ENCODE results near the gene GLB1L2.

Gene GLB1L2

DNA sequence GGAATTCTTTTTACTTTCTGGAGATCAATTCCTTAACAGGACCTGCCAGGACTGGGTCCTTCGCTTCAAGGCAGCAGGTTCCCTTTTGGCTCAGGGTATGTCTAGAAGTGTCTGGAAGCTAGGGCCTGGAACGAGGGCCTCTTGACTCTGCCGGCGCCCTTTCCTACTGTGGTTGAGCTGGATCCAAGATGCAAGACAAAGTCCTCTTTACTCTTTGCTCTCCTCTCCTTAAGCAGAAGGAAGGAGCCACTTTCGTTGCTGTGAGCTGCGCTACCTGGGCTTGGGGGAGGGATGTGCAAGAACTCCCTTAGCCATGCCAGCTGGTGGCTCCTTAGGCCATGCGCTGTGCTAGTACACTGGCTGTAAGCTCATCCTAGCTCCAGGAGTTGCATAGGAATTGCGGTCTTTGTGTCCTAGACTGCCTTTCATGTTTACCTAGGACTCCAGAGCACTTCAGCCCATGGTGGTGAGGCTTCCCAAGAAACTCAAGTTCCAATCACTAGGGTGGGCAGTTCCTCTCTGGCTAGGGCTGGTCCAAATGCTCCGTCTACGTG lies 18.1 kb downstream of the GLB1L2 start:
- no peak for DNase-seq

- no peak for DNase-seq
Measured at GRCh38 chr11:134350381-134350780, 18.6 kb downstream of the GLB1L2 start.

DNA sequence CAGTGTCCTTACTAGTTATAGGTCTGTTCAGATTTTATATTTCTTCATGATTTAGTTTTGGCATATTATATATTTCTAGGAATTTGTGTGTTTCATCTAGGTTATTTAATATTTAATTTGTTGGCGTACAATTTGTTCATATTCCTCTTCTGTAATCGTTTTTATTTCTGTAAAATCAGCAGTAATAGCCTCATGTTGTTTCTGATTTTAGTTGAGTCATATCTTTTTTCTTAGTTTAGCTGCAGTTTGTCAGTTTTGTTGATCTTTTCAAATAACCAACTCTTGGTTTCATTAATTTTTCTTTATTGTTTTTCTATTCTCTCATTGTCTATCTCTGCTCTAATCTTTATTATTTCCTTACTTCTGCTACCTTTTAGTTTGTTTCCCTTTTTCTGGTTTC lies 20.3 kb downstream of the GLB1L2 start:
- DNase-seq = no peak

GRCh38 chr11:134355136-134355535 lies 23.3 kb downstream of the GLB1L2 start:
- DNase-seq = no peak

DNA sequence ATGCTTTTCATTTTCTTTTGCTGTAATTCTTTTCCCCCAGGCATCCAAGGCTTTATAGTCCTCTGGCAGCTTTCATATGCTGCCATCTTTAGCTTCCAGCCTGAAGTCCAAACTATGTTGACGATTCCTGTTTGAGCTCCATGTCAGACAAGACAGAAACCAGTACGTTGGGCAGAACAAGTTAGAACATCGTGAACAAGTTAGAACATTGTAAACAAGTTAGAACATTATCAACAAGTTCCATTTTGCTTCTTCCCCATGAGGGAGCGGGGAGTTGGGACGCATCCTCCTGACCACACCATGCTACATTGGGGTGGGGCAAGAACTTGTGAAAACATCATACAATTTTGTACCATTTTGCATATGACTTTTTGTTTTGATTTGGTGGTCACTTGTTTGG lies 23.9 kb downstream of the GLB1L2 start:
- DNase-seq = no peak

DNA sequence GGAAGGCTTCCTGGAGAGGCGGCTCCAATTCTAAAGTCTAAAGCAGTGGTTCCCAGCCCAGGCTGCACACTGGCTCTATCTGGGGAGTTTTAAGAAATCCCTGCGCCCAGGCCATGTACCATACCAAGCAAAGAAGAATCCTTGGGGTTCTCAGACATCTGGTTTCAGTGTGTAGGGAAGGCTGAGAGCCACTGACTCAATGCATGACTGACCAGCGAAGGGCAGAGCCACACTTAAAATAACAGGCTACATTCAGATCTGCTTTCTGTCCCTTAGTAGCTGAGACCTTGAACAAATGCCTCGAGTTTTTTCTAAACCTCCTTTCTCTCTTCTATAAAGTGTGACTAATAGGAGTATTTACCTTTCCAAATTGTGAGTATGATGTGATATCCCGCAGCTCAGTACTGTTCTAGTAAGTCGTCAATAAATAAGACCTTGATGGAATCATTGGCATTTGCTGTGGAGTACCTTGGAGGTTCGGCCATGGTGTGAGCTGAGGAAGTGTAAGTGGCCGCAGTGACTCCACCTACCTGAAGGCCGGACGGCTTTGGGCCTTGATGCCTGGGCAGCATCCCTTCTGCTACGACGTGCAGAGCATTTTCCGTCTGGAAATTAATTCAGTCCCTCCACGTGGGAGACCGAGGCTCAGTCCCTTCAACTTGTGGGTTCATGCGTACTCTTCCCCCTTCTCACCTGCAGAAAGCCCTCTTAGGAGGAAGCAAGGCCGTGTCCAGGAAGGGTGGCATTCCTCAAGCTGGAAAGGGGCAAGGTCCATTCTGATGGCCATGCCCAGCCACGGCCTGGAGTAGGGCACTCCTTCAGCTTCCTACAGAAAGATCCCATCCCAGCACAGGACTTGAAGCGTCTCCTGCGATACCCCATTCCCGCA lies 25.1 kb downstream of the GLB1L2 start:
- no peak for DNase-seq

GRCh38 chr11:134357545-134357839 lies 25.7 kb downstream of the GLB1L2 start:
- DNase-seq = no peak

DNA sequence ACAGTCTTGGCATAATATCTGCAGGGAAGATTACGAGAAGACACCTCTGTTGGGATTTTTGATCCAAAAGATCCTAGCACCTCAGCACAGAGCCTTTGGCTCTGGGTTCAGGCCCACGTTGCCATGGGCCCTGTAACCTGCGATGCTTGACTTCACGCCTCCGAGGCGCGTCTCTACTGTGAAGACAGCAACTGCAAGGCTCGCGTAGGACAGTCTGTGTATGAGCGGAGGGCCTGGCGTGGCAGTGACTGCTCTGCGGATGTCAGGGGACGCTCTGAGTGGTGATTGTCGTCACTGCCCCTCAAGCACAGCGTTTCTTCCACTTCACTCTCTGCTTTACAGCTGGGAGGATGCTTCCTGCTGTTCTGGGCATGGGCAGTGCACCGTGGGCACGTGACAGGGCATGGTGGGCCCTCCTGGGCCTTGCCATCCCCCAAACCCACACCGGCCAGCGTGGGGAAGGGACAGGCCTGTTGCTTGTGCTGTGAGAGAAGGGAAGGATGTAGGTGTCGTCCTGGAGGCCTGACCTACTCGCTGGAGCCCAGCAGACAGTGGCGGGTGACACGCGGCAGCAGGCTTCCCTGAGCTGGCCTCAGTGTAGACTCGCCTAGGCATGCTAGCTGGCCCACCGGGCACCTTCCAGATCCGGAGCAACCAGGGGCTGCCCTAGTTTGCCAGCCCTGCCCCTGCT lies 26.5 kb downstream of the GLB1L2 start:
- no peak for DNase-seq

DNA sequence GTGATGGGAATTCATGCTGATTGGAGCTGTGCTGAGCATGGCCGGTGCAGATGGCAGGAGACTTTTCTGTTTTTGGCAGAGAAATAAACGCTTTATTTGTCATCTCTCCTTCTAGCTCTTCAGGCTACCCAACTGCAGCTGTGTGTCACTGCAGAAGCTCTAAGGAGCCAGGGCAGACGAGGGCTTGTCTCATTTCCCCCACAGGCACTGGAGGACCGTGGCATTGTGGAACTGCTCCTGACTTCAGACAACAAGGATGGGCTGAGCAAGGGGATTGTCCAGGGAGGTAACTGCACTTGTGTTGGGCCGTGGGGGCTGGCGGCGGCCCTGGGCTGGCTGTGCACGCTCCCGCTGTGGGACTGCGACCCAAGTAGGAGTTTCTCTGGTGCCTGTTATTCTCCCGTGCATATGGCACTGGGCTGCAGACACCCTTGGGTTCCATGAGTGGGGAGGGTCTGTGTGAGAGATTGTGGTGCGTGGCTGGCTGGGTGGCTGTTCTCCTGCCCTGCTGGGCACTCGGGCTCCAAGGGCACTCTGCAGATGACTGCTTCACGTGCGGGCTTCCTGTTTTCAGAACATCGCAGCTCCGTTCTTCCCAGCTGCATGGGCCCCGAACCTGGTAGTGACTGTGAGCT lies 27.2 kb downstream of the GLB1L2 start:
- no peak for DNase-seq

DNA sequence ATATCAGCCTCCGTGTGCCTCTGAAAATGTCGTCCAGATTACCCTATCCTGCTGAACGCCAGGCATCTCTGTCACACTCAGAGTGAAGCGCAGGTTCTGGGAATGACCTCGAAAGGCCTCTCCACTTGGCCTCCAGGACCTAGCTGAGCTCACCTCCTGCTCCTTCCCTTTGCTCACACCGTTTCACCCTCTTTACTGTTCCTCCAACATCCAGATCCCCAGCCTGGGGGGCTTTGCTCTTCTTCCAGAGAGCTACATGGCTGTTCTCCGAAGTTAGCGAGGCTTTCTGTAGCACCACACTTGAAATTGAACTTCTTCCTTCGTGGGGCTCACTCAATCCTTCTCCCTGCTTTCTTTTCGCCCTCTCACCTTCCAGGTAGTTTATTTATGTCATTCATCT lies 27.9 kb downstream of the GLB1L2 start:
- no peak for DNase-seq

GRCh38 chr11:134360050-134360835 lies 28.5 kb downstream of the GLB1L2 start:
- DNase-seq = peak; percentile 48

GRCh38 chr11:134361661-134362060 lies 29.9 kb downstream of the GLB1L2 start:
- no peak for DNase-seq

DNA sequence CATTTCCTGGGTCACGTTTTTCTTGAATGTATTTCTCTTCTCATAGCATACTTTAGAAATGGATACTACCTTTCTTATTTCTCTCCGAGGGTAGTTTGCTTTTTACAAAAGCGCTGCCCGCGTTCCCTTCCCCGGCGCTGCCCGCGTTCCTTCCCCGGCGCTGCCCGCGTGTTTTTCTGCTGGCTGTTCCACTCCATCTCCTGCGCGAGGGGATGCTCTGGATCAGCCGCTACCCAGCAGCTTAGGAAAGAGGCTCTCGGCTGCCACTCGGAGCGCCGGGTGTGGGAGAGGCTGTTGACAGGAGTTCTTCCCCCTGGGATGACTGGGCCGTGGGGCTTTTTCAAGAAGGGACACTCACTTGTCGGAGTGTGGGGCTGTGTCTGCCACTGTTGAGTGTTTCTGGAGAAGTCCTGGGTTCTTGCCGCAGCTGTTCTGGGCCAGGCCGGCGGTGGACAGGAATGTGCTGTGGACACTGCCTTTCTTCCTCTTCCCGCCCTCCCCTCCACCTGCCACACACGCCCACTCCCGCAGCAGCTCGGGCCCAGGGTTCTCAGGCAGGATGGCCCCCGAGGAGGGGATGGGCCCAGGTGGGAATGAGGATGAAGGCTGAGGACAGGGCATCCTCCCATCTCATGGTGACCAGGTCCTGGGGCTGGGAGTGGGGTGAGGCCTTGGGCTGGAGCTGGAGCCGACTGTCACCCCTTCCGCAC lies 30.6 kb downstream of the GLB1L2 start:
- no peak for DNase-seq

- DNase-seq = no peak
Measured at GRCh38 chr11:134363161-134363560, 31.4 kb downstream of the GLB1L2 start.

DNA sequence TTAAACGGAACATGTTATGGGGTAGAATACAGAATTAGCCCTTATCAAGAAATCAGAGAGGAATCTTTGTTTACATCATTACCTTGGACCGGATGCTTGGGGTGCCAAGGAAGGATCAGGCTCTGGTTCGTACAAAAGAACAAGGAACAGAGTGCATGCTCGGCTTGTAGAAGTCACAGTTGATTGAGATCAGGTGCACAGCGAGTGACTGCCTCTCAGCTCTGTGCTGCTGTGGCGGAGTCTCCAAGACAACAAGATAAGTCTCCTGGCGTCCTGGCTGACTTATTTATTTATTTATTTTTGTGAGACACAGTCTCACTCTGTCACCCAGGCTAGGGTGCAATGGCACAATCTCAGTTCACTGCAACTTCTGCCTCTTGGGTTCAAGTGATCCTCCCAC lies 31.8 kb downstream of the GLB1L2 start:
- DNase-seq = no peak

GRCh38 chr11:134364261-134364660 lies 32.5 kb downstream of the GLB1L2 start:
- DNase-seq = no peak

GRCh38 chr11:134365011-134365925 lies 33.5 kb downstream of the GLB1L2 start:
- DNase-seq = no peak

- no peak for DNase-seq
Measured at GRCh38 chr11:134366254-134366653, 34.5 kb downstream of the GLB1L2 start.

- no peak for DNase-seq
Measured at GRCh38 chr11:134367781-134368180, 36.0 kb downstream of the GLB1L2 start.

GRCh38 chr11:134369656-134370525 lies 38.1 kb downstream of the GLB1L2 start:
- DNase-seq = no peak
